ENCODE data around the gene CDK5RAP2. TPM values are rescaled to one million over a fixed set of nuclear protein-coding genes. Genes with fewer than 3 reads are reported as not detected.

CDK5RAP2 gene
- polyA plus RNA-seq (2012; ENCODE audit: insufficient read length, low read depth), result 27.9 TPM

DNA sequence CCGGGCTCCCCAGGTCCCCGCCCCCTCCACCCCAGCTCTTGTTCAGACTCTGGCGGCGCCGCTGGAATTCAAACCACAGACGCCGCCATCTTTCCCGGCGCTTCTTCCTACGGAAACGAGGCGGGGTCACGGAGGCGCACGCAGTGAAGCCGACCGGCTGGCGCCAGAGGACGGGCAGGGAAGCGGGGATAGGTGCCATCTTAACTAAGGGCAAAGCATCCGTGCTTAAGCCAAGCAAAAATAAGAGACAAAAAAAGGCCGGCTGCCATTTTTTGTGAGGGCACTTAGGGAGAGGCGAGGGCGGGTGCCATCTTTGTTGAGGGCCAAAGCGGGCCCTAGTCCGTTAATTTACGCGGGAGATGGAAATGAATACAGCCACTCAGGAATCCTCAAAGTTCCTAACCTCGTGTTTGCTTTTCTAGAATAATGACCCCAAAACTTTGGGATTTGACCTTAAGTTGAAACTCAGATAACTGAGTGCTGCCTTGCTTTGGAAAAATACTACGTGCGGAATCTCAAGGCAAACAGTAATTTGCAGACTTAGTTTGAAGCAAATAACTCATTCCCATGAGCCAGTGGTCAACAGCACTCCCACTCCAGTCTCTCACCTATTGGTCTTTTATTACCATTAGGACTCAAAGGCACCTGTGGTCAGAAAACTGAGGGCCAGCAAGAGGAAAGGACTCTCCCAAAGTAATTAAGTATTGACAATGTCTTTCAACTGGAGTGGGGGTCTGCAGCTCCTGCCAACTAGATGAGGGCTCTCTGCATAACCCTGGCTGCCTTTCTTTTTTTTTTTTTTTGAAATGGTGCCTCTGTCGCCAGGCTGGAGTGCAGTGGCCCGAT lies at the start of gene CDK5RAP2:
TSS of gene CDK5RAP2 (minus strand) at position 117 of the 846 bp plus-strand sequence. CDS start 189 bp downstream, outside the sequence.
- TF ChIP-seq SIN3A (IDR thresholded peaks at IDR 0.05; ENCODE audit: borderline replicate concordance, insufficient read depth, low read length) (no peak), TAF1 (IDR thresholded peaks at IDR 0.05; ENCODE audit: borderline replicate concordance, insufficient read depth, low read length) (no peak; the same call in 1 of the 2 replicates), POLR2AphosphoS5 (IDR thresholded peaks at IDR 0.05; ENCODE audit: low read depth, low read length) (peak; percentile 65; the same call in 1 of the 2 replicates), FOXP2 (optimal IDR thresholded peaks at IDR 0.05; ENCODE audit: borderline replicate concordance, extremely low read depth, extremely low read length, insufficient read depth) (peak; percentile 41)
- TF ChIP-seq, protein P1, sequence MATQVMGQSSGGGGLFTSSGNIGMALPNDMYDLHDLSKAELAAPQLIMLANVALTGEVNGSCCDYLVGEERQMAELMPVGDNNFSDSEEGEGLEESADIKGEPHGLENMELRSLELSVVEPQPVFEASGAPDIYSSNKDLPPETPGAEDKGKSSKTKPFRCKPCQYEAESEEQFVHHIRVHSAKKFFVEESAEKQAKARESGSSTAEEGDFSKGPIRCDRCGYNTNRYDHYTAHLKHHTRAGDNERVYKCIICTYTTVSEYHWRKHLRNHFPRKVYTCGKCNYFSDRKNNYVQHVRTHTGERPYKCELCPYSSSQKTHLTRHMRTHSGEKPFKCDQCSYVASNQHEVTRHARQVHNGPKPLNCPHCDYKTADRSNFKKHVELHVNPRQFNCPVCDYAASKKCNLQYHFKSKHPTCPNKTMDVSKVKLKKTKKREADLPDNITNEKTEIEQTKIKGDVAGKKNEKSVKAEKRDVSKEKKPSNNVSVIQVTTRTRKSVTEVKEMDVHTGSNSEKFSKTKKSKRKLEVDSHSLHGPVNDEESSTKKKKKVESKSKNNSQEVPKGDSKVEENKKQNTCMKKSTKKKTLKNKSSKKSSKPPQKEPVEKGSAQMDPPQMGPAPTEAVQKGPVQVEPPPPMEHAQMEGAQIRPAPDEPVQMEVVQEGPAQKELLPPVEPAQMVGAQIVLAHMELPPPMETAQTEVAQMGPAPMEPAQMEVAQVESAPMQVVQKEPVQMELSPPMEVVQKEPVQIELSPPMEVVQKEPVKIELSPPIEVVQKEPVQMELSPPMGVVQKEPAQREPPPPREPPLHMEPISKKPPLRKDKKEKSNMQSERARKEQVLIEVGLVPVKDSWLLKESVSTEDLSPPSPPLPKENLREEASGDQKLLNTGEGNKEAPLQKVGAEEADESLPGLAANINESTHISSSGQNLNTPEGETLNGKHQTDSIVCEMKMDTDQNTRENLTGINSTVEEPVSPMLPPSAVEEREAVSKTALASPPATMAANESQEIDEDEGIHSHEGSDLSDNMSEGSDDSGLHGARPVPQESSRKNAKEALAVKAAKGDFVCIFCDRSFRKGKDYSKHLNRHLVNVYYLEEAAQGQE (IDR thresholded peaks at IDR 0.05; ENCODE audit: insufficient read depth in 1 of 2, low read depth in 2 of 2, low read length in 2 of 2), result no peak

DNA sequence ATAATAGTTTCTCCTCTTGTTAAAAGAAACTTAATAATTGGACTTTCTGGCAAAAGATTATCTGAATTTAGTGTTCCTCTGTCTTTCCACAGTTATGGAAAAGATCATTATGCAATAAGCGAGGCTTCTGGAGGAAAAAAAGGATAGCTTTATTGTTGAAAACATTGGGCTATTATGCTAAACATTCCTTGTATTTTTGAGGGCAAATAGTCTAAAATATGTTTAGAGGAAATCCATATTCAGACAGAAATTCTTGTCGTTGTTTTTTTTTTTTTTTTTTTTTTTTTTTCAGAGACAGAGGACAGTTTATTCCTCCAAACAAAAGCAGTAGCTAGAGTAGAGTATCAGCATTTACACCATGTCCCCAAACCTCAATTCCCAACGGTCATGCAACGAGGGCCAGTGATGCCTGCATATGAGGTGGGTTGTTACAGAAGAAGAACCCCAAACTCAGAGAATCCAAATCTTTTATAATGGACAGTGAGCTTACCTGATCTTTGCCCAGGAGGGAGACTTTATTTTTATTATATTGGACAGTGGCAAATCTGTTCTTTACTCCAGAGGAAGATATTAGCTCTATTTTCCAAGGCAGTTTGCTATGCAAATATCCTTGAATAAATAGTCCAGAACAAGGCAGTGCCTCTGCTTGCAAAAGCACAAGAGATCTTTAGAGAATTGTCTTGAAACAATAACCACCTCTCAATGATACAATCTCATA lies 48.4 kb upstream of the CDK5RAP2 start:
- no peak for TF ChIP-seq SIN3A (IDR thresholded peaks at IDR 0.05; ENCODE audit: borderline replicate concordance, insufficient read depth, low read length)
- no peak for TF ChIP-seq FOXP2 (optimal IDR thresholded peaks at IDR 0.05; ENCODE audit: borderline replicate concordance, extremely low read depth, extremely low read length, insufficient read depth)

DNA sequence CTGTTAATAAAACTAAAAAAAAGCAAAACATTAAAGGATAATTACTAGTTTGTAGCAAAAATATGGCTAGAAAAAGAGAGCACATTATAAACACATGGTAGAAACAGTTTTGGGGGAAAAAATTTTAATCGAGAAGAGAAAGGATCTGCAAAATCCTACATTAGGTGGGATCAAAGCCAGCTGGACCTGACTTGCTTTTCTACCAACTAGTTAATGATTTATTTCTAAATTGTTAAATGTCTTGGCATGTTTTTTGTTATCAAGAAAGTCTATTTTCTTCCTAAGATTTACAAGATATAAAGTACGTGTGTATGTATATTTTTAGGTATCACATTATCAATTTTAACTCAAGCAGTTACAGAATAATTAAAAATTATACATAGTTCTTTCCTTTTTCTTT lies 47.1 kb upstream of the CDK5RAP2 start:
- no peak for TF ChIP-seq TAF1 (IDR thresholded peaks at IDR 0.05; ENCODE audit: borderline replicate concordance, insufficient read depth, low read length)
- TF ChIP-seq, protein P1 (IDR thresholded peaks at IDR 0.05; ENCODE audit: insufficient read depth in 1 of 2, low read depth in 2 of 2, low read length in 2 of 2), result no peak
- no peak for TF ChIP-seq POLR2AphosphoS5 (IDR thresholded peaks at IDR 0.05; ENCODE audit: low read depth, low read length)
- TF ChIP-seq FOXP2 (optimal IDR thresholded peaks at IDR 0.05; ENCODE audit: borderline replicate concordance, extremely low read depth, extremely low read length, insufficient read depth), result no peak
- no peak for TF ChIP-seq SIN3A (IDR thresholded peaks at IDR 0.05; ENCODE audit: borderline replicate concordance, insufficient read depth, low read length)

DNA sequence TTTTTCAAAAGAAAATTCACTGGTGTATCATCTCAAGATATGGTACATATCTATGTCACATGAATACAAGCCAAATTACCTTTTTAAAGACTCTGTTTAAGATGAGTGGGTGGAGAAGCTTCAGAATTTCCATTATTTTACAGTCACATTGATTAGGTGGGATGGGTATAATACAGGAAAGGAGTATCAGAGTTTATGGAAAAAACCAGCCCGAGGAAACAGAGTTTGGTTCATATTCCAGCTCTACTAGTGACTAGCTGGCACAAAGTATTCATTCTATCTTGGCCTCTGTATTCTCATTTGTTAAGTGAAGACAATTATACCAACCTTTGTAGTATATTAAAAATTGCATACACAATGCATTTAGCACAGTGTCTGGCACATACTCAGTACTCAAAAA lies 46.5 kb upstream of the CDK5RAP2 start:
- TF ChIP-seq FOXP2 (optimal IDR thresholded peaks at IDR 0.05; ENCODE audit: borderline replicate concordance, extremely low read depth, extremely low read length, insufficient read depth) (no peak), SIN3A (IDR thresholded peaks at IDR 0.05; ENCODE audit: borderline replicate concordance, insufficient read depth, low read length) (no peak), TAF1 (IDR thresholded peaks at IDR 0.05; ENCODE audit: borderline replicate concordance, insufficient read depth, low read length) (no peak), POLR2AphosphoS5 (IDR thresholded peaks at IDR 0.05; ENCODE audit: low read depth, low read length) (no peak)
- TF ChIP-seq, protein P1 (IDR thresholded peaks at IDR 0.05; ENCODE audit: insufficient read depth in 1 of 2, low read depth in 2 of 2, low read length in 2 of 2), result no peak

DNA sequence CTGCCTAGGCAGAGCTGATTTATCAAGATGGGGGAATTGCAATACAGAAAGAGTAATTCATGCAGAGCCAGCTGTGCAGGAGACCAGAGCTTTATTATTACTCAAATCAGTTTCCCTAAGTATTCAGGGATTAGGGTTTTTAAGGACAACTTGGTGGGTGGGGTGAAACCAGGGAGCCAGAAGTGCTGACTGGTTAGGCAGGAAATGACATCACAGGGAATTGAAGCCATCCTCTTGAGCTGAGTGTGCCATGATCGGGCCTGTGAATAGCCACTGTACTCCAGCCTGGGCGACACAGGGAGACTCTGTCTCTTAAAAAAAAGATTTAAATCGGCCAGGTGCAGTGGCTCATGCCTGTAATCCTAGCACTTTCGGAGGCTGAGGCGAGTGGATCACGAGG lies 45.3 kb upstream of the CDK5RAP2 start:
- TF ChIP-seq SIN3A (IDR thresholded peaks at IDR 0.05; ENCODE audit: borderline replicate concordance, insufficient read depth, low read length), result no peak
- TF ChIP-seq POLR2AphosphoS5 (IDR thresholded peaks at IDR 0.05; ENCODE audit: low read depth, low read length), result no peak
- TF ChIP-seq FOXP2 (optimal IDR thresholded peaks at IDR 0.05; ENCODE audit: borderline replicate concordance, extremely low read depth, extremely low read length, insufficient read depth), result no peak
- no peak for TF ChIP-seq TAF1 (IDR thresholded peaks at IDR 0.05; ENCODE audit: borderline replicate concordance, insufficient read depth, low read length)
- TF ChIP-seq, protein P1 (IDR thresholded peaks at IDR 0.05; ENCODE audit: insufficient read depth in 1 of 2, low read depth in 2 of 2, low read length in 2 of 2), result no peak

Data from PFSK-1 (cell line).